ENCODE results near the gene TRAPPC12.

- no peak for TF ChIP-seq CTCF (IDR thresholded peaks at IDR 0.05)
- TF ChIP-seq POLR2AphosphoS5 (IDR thresholded peaks at IDR 0.05) = no peak
- no peak for TF ChIP-seq POLR2A (IDR thresholded peaks at IDR 0.05)
Observed at GRCh38 chr2:3465844-3466481, 86.5 kb downstream of the TRAPPC12 start.
